Stimulated activated CD4-positive, alpha-beta T cell treated with anti-CD3 and anti-CD28 coated beads, Interleukin-12 subunit alpha, Interleukin-12 subunit beta, amount 100 ng/mL, for 24 hours (primary cell): ENCODE data around the gene CPNE4.

ENCODE experiments used
- DNase-seq, 2 experiments: peaks; one replicate each; pipeline ENCODE4 v3.0.0-alpha.2; 2020; ENCODE audit warnings: low read depth in 2 of 2

Gene CPNE4

GRCh38 chr3:131701153-131701770 lies 333.6 kb downstream of the CPNE4 start:
- DNase-seq = no peak

GRCh38 chr3:131699001-131699400 lies 335.8 kb downstream of the CPNE4 start:
- DNase-seq = no peak

- no peak for DNase-seq
Observed at GRCh38 chr3:131694376-131694775, 340.4 kb downstream of the CPNE4 start.

- DNase-seq = no peak
Observed at GRCh38 chr3:131692356-131692755, 342.5 kb downstream of the CPNE4 start.

GRCh38 chr3:131690800-131691199 lies 344.0 kb downstream of the CPNE4 start:
- DNase-seq = no peak

GRCh38 chr3:131688370-131688769 lies 346.4 kb downstream of the CPNE4 start:
- no peak for DNase-seq

- DNase-seq = no peak
Observed at GRCh38 chr3:131669600-131669999, 365.2 kb downstream of the CPNE4 start.

GRCh38 chr3:131658771-131659170 lies 376.0 kb downstream of the CPNE4 start:
- no peak for DNase-seq

- no peak for DNase-seq
Observed at GRCh38 chr3:131658115-131658514, 376.7 kb downstream of the CPNE4 start.

GRCh38 chr3:131655070-131655690 lies 379.6 kb downstream of the CPNE4 start:
- DNase-seq = no peak

GRCh38 chr3:131645638-131646037 lies 389.2 kb downstream of the CPNE4 start:
- DNase-seq = no peak

GRCh38 chr3:131636266-131636775 lies 398.5 kb downstream of the CPNE4 start:
- no peak for DNase-seq

GRCh38 chr3:131630807-131631206 lies 404.0 kb downstream of the CPNE4 start:
- no peak for DNase-seq

- DNase-seq = no peak
Observed at GRCh38 chr3:131630097-131630496, 404.7 kb downstream of the CPNE4 start.

- no peak for DNase-seq
Observed at GRCh38 chr3:131623431-131623830, 411.4 kb downstream of the CPNE4 start.

- DNase-seq = no peak
Observed at GRCh38 chr3:131622726-131623125, 412.1 kb downstream of the CPNE4 start.

- no peak for DNase-seq
Observed at GRCh38 chr3:131620977-131621376, 413.8 kb downstream of the CPNE4 start.

GRCh38 chr3:131619821-131620220 lies 415.0 kb downstream of the CPNE4 start:
- no peak for DNase-seq

- no peak for DNase-seq
Observed at GRCh38 chr3:131616719-131617118, 418.1 kb downstream of the CPNE4 start.

- DNase-seq = no peak
Observed at GRCh38 chr3:131612745-131613144, 422.1 kb downstream of the CPNE4 start.

GRCh38 chr3:131610174-131610573 lies 424.6 kb downstream of the CPNE4 start:
- no peak for DNase-seq

GRCh38 chr3:131608741-131609140 lies 426.1 kb downstream of the CPNE4 start:
- no peak for DNase-seq

- no peak for DNase-seq
Observed at GRCh38 chr3:131608296-131608695, 426.5 kb downstream of the CPNE4 start.

GRCh38 chr3:131605916-131606315 lies 428.9 kb downstream of the CPNE4 start:
- no peak for DNase-seq
